ENCODE data around the gene DISP2.

DISP2 gene

DNA sequence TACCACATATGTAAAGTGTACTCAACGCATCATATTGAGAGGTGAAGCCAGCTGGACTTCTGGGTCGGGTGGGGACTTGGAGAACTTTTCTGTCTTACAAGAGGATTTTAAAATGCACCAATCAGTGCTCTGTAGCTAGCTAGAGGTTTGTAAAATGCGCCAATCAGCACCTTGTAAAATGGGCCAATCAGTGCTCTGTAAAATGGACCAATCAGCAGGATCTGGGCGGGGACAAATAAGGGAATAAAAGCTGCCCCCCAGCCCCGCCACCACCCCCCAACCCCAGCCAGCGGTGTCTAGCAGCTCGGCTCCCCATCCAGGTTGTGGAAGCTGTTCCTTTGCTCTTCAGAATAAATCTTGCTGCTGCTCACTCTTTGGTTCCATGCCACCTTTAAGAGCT is 41.4 kb downstream of the DISP2 start:
- Histone ChIP-seq H3K27ac (ENCODE audit: low read depth, low read length) (no peak overlapping the region), H3K9me2 (replicated peaks; ENCODE audit: insufficient read depth, low read length) (no peaks in the 10 kb centered on the region), H3K9ac (ENCODE audit: low read length) (no peak overlapping the region), H3K36me3 (ENCODE audit: low read length) (no peaks in the 10 kb centered on the region), H3K9me3 (ENCODE audit: insufficient read depth, low read length) (no peaks in the 10 kb centered on the region), H3K27me3 (ENCODE audit: low read length) (no peaks in the 10 kb centered on the region), H4K20me1 (ENCODE audit: low read depth, low read length) (no peaks in the 10 kb centered on the region), H3K4me2 (ENCODE audit: low read depth, low read length, poor library complexity, severe bottlenecking) (no peak overlapping the region), H3K79me2 (ENCODE audit: insufficient read depth, low read length) (no peaks in the 10 kb centered on the region), H3F3A (ENCODE audit: insufficient read depth) (peaks cover 16% of the 10 kb centered on the region), H3K4me3 (ENCODE audit: insufficient read depth, low read length, poor library complexity, severe bottlenecking) (no peak overlapping the region), H2AFZ (ENCODE audit: low read depth, low read length, severe bottlenecking) (no peak overlapping the region)
- TF ChIP-seq, protein P1, sequence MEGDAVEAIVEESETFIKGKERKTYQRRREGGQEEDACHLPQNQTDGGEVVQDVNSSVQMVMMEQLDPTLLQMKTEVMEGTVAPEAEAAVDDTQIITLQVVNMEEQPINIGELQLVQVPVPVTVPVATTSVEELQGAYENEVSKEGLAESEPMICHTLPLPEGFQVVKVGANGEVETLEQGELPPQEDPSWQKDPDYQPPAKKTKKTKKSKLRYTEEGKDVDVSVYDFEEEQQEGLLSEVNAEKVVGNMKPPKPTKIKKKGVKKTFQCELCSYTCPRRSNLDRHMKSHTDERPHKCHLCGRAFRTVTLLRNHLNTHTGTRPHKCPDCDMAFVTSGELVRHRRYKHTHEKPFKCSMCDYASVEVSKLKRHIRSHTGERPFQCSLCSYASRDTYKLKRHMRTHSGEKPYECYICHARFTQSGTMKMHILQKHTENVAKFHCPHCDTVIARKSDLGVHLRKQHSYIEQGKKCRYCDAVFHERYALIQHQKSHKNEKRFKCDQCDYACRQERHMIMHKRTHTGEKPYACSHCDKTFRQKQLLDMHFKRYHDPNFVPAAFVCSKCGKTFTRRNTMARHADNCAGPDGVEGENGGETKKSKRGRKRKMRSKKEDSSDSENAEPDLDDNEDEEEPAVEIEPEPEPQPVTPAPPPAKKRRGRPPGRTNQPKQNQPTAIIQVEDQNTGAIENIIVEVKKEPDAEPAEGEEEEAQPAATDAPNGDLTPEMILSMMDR (IDR thresholded peaks at IDR 0.05; ENCODE audit: insufficient read depth, low read length, poor library complexity, severe bottlenecking) = no peak
- no peak for TF ChIP-seq EZH2phosphoT487 (conservative IDR thresholded peaks at IDR 0.05; ENCODE audit: low read length)

DNA sequence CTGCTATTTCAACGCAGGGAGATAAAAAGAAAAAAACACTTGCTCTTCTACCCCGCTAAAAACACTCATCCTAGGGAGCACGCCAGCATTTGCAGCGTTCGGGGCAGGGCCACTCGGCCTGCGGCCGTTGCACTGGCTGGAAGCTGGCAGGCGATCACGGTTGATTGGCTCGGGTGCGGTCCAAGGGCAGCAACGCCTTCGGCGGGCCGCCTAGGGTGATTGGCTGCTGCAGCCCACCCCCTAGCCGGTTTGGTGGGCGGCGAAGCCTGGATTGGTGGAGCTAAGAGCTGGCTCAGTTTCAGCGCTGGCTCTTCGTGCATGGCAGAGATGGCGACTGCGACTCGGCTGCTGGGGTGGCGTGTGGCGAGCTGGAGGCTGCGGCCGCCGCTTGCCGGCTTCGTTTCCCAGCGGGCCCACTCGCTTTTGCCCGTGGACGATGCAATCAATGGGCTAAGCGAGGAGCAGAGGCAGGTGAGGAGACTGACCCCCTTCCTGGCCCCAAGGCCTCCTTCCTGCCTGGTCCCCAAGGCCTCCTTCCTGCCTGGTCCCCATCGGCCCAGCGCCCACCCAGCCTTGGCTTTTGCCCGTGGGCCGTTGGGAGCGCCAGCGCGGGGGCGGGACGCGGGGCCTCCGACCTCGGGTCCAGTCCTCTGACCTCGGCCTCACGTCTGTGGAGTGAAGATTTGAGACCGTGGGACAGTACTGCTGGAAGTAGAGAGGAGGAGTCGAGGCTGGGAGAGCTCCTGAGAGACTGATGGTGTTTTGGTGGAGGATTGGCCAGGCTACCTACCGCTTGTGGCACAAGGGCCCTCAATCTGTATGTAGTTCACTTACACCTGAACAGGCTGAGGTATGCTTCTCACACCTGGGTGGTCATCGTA is 47.7 kb downstream of the DISP2 start, which contains the start of gene IVD:
Gene IVD (plus strand): TSS at position 295 of the 881 bp plus-strand sequence. CDS start 33 bp downstream, at position 328.
- H3K4me3 ChIP-seq (ENCODE audit: insufficient read depth, low read length, poor library complexity, severe bottlenecking) = peak within 1 kb of the TSS; percentile 82
- peak within 1 kb of the TSS; percentile 84 for H3K9ac ChIP-seq (ENCODE audit: low read length)
- H3K27ac ChIP-seq (ENCODE audit: low read depth, low read length) = peak within 1 kb of the TSS; percentile 44
- H3K4me2 ChIP-seq (ENCODE audit: low read depth, low read length, poor library complexity, severe bottlenecking) = peak within 1 kb of the TSS; percentile 82
- no peaks in the 10 kb centered on the region for H4K20me1 ChIP-seq (ENCODE audit: low read depth, low read length)
- no peaks in the 10 kb centered on the region for H3F3A ChIP-seq (ENCODE audit: insufficient read depth)
- H3K36me3 ChIP-seq (ENCODE audit: low read length) = no peaks in the 10 kb centered on the region
- no peaks in the 10 kb centered on the region for H3K9me3 ChIP-seq (ENCODE audit: insufficient read depth, low read length)
- H2AFZ ChIP-seq (ENCODE audit: low read depth, low read length, severe bottlenecking) = peak within 1 kb of the TSS; percentile 95
- TF ChIP-seq, protein P1 (IDR thresholded peaks at IDR 0.05; ENCODE audit: insufficient read depth, low read length, poor library complexity, severe bottlenecking) = no peak
- TF ChIP-seq EZH2phosphoT487 (conservative IDR thresholded peaks at IDR 0.05; ENCODE audit: low read length) = no peak
- H3K9me2 ChIP-seq (replicated peaks; ENCODE audit: insufficient read depth, low read length) = no peaks in the 10 kb centered on the region
- no peaks in the 10 kb centered on the region for H3K27me3 ChIP-seq (ENCODE audit: low read length)
- H3K79me2 ChIP-seq (ENCODE audit: insufficient read depth, low read length) = peaks cover 7% of the 10 kb centered on the region

DNA sequence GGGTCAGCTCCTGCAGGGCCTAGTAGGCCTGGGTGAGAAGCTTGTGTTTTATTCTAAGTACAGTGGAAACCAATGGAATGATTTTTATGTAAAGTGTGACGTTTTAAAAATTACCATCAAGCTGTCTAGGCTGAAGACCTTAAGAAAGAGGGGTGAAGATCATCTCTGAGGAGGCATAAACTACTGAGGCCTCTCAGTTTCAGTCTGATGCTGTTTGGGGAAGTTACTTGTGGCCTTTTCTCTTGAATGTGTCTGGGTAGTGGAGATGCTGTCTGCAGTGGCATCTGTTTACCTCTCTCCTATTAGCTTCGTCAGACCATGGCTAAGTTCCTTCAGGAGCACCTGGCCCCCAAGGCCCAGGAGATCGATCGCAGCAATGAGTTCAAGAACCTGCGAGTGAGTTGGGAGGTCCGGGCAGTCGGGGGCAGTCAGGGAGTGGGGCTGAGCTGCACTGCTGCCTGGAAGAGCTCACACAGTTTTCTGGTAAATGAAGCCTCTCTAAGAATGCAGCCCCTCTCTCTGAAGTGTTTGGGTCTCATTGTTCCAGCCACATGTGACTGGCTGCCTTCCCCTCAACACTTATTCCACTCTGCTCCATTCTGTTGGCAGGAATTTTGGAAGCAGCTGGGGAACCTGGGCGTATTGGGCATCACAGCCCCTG is 49.4 kb downstream of the DISP2 start:
- H3K9ac ChIP-seq (ENCODE audit: low read length) = no peak overlapping the region
- no peaks in the 10 kb centered on the region for H3K36me3 ChIP-seq (ENCODE audit: low read length)
- H3K4me2 ChIP-seq (ENCODE audit: low read depth, low read length, poor library complexity, severe bottlenecking) = peak overlapping the region; percentile 40
- TF ChIP-seq, protein P1 (IDR thresholded peaks at IDR 0.05; ENCODE audit: insufficient read depth, low read length, poor library complexity, severe bottlenecking) = no peak
- TF ChIP-seq EZH2phosphoT487 (conservative IDR thresholded peaks at IDR 0.05; ENCODE audit: low read length) = no peak
- no peaks in the 10 kb centered on the region for H4K20me1 ChIP-seq (ENCODE audit: low read depth, low read length)
- H3K9me2 ChIP-seq (replicated peaks; ENCODE audit: insufficient read depth, low read length) = no peaks in the 10 kb centered on the region
- H3K27me3 ChIP-seq (ENCODE audit: low read length) = no peaks in the 10 kb centered on the region
- no peak overlapping the region for H3K27ac ChIP-seq (ENCODE audit: low read depth, low read length)
- no peak overlapping the region for H3K4me3 ChIP-seq (ENCODE audit: insufficient read depth, low read length, poor library complexity, severe bottlenecking)
- H2AFZ ChIP-seq (ENCODE audit: low read depth, low read length, severe bottlenecking) = no peak overlapping the region
- H3K9me3 ChIP-seq (ENCODE audit: insufficient read depth, low read length) = no peaks in the 10 kb centered on the region
- peaks cover 7% of the 10 kb centered on the region for H3K79me2 ChIP-seq (ENCODE audit: insufficient read depth, low read length)
- no peaks in the 10 kb centered on the region for H3F3A ChIP-seq (ENCODE audit: insufficient read depth)
